GM13976 (cell line): Measurements from ENCODE around the gene BSN.

Experiments
- DNase-seq: peaks from one replicate; pipeline ENCODE4 v3.0.0; 2012; ENCODE audit warnings: low spot score
- CTCF ChIP-seq: IDR thresholded peaks from 2 replicates; pipeline ENCODE4 v1.5.1; 2012; ENCODE audit warnings: borderline replicate concordance, mild to moderate bottlenecking; ENCODE audit not compliant: insufficient read depth; ENCODE audit errors: extremely low read depth, missing control alignments, control extremely low read depth
- in situ Hi-C: fragments of 300-500 bp; cut with MboI; formaldehyde crosslinking; loops from one replicate; pipeline ENCODE4 v1.12.0; 2022; ENCODE audit warnings: low sequenced_read_pairs, mixed read lengths, inconsistent platforms; ENCODE audit not compliant: unreplicated experiment

BSN gene

GRCh38 chr3:49614936-49615335 is 60.7 kb downstream of the BSN start:
- in situ Hi-C loops = no loop called here
- TF ChIP-seq CTCF = no peak
- no peak for DNase-seq

- DNase-seq = no peak
- in situ Hi-C loops = no loop called here
- no peak for TF ChIP-seq CTCF
These were observed 61.8 kb downstream of the BSN start for GRCh38 chr3:49616061-49616460.

GRCh38 chr3:49616491-49616941 is 62.2 kb downstream of the BSN start:
- no peak for TF ChIP-seq CTCF
- no peak for DNase-seq
- in situ Hi-C loops = no loop called here

- in situ Hi-C loops = no loop called here
- TF ChIP-seq CTCF = no peak
- no peak for DNase-seq
These were observed 63.2 kb downstream of the BSN start for GRCh38 chr3:49617390-49618013.

GRCh38 chr3:49618412-49618811 is 64.1 kb downstream of the BSN start:
- no peak for TF ChIP-seq CTCF
- in situ Hi-C loops = no loop called here

GRCh38 chr3:49619649-49620048 is 65.4 kb downstream of the BSN start:
- in situ Hi-C loops = no loop called here
- DNase-seq = no peak
- no peak for TF ChIP-seq CTCF

More at GRCh38 chr3:49618412-49618811, 64.1 kb downstream of the BSN start:
- no peak for DNase-seq

GRCh38 chr3:49620728-49621127 is 66.5 kb downstream of the BSN start:
- no peak for DNase-seq
- in situ Hi-C loops = no loop called here
- no peak for TF ChIP-seq CTCF
